Inflammatory macrophage treated with lipopolysaccharide for 1 hour (primary cell): Measurements from ENCODE around the gene AGK.
"Not testable (repeated sequence)": the region's sequence is repeated elsewhere in the genome, so short reads cannot be mapped to it uniquely, and the experiment has no call there.

Experiments used
- DNase-seq, 2 donors: peaks; one replicate each; pipeline ENCODE4 v3.0.0-alpha.2; 2020 to 2022

The AGK gene

GRCh38 chr7:141557360-141557759 lies 6.2 kb downstream of the AGK start:
- DNase-seq = peak in 1 of 2 donors; percentile 27

DNA sequence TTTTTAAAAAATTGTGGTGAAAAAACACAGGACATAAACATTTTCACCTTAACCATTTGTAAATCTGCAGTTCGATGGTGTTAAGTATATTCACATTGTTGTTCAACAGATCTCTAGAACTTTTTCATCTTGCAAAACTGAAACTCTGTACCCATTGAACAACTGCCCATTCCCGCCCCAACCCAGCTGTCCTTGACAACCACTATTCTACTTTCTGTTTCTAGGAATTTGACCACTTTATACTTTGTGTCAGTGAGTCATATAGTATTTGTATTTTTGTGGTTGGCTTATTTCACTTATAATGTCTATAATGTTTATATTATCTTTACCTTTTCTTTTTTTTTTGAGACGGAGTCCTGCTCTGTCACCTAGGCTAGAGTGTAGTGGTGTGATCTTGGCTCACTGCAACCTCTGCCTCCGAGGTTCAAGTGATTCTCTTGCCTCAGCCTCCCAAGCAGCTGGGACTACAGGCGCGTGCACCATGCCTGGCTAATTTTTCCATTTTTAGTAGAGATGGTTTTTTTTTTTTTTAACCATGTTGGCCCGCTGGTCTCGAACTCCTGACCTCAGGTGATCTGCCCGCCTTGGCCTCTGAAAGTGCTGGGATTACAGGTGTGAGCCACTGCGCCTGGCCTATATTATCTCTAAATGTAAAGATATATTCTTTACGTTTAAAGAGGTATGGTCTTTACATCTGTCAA lies 6.8 kb downstream of the AGK start:
- not testable (repeated sequence) for DNase-seq

DNA sequence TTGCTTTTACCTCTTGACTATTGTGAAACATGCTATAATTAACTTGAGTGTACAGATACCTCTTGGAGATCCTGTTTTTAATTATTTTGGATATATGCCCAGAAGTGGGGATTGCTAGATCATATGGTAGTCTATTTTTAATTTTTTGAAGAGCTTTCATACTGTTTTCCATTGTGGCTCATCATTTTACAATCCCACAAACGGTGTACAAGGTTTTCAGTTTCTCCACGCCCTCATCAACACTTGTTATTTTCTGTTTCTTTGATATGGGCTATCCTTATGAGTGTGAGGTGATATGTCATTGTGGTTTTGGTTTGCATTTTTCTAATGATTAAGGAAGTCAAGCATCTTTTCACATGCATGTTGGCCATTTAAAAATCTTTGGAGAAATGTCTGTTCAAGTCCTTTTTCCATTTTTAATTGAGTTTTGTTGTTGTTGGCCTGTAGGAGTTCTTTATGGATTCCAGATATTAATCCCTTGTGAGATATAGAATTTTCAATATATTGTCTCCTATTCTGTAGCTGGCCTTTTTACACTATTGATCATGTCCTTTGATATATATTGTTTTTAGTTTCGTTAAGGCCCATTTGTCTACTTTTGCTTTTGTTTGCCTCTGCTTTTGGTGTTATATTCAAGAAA lies 7.5 kb downstream of the AGK start:
- no peak for DNase-seq

DNA sequence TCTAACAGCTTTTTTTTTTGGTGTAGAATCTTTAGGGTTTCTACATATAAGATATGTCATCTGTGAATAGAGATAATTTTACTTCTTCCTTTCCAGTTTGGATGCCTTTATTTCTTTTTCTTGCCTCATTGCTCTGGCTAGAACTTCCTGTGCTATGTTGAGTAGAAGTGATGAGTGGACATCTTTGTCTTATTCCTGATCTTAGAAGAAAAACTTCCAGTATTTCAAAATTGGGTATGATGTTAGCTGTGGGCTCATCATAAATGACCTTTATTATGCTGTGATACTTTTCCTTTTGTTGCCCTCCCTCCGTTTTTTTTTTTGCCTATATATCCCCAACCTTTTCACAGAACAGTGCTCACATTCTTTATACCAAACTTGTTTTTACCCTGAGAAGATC lies 8.8 kb downstream of the AGK start:
- peak; percentile 56 to 57 for DNase-seq

GRCh38 chr7:141562036-141562435 lies 10.8 kb downstream of the AGK start:
- no peak for DNase-seq

- no peak for DNase-seq
Observed at GRCh38 chr7:141562543-141562942, 11.3 kb downstream of the AGK start.

GRCh38 chr7:141562972-141563371 lies 11.8 kb downstream of the AGK start:
- DNase-seq = no peak

- DNase-seq = peak; percentile 58 to 82
Observed at GRCh38 chr7:141563956-141564623, 12.9 kb downstream of the AGK start.

DNA sequence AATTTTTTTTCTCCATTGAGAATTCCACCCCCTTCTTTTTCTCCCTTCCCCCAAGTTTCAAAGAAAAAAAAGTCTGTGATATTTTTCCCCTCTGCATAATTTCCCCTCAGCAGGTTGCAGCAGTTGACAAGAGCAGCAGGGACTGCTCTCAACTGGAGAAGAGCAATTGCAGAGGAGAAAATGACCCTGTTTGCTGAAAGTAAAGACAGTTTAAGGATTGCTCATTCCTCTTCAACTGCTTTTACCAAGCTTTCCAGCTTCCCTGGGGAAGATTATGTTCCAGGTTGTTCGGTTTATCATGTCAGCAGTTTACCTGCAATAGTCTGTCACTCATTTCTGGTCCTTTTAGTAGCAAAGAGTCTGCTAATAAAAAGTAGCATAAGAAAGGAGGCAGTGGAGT lies 16.2 kb downstream of the AGK start:
- DNase-seq = no peak

DNA sequence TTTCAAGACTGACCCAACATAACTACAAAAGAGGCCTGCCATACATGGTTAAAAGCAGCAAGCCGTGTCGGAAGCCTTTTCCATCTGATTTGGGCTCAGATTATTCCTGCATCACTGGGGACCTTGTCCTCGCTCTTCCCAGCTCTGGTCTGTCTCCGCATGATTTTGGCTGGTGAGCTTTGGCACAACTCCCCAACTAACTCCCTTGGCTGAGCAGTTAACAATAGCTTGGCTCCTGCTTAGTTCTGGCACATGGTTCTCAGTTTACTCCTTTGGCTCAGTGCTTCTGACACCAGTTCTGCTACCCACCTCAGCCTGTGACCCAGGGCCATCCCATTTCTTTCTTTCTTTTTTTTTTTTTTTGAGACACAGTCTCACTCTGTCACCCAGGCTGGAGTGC lies 17.0 kb downstream of the AGK start:
- DNase-seq = no peak

- DNase-seq = no peak
Observed at GRCh38 chr7:141571059-141571458, 19.8 kb downstream of the AGK start.

DNA sequence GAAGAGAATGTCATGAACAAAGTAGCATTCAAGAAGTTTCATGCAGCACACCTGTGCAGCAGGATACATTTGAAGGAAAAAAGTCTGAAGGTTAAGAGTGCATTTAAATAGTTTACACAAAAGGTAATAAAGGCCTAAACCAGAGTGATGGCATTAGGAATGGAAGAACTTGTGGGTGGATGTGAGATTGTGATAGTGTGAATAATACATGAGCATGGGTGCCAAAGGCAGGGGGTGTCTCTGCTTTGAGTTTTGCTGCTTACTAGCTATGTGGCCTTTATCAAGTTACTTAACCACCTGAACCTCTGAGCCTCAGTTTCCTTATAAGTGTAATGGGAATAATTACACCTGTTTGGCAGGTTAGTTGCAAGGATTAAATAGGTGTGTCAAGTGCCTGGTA lies 21.0 kb downstream of the AGK start:
- DNase-seq = no peak

- DNase-seq = no peak
Observed at GRCh38 chr7:141573511-141573910, 22.3 kb downstream of the AGK start.

DNA sequence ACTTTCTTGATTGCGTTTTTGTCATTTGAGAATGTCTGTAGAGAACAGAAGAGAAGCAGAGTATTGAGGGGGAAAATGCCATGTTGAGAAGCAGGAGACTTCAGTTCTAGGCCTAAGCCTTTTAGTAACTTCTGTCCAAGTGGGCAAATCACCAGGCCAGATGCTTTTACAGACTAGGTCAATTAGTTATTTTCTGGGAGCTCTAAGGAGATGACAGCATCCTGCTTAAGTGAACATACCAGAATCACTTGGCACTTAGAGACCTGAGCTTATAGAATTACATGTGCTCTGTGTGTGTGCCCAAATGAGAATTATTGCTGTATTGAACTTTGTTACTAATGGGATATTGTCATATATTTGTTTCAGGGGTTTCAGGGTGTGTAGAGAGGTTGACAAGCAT lies 24.0 kb downstream of the AGK start:
- DNase-seq = no peak

DNA sequence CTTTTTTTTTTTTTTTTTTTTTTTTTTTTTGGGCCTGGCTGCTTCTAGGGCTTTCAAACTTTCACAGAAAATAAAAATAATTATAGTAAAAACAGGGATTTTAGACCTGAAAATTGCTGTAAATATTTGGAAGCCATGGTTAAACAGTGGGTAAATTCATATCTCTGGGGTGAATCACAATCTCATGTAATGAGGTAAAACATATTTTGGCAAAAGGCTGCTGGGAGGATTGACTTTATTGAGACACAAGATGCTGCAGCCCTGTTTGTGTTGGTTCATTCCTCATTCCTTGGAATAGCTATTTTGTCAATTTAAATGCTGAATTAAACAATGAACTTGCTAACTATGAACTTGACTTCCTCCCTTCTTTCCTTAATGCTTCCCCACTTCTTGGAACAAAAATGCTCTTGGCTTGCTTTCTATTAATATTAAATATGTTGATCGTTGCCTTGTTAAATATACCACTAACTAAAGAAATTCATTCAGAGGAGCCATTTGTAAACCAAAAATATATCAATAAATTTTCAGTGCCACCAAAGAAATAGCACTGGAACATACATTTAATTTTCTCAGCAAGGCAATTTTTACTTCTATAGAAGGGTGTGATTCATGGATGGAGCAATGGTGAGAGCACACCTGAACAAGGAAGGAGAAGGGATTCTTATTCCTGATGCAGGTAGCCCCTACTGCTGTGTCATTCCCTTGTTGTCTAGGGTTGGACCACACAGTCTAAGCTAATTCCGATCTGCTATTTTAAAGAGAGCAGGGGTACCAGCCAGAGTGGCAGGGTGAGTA lies 24.6 kb downstream of the AGK start:
- DNase-seq = no peak

DNA sequence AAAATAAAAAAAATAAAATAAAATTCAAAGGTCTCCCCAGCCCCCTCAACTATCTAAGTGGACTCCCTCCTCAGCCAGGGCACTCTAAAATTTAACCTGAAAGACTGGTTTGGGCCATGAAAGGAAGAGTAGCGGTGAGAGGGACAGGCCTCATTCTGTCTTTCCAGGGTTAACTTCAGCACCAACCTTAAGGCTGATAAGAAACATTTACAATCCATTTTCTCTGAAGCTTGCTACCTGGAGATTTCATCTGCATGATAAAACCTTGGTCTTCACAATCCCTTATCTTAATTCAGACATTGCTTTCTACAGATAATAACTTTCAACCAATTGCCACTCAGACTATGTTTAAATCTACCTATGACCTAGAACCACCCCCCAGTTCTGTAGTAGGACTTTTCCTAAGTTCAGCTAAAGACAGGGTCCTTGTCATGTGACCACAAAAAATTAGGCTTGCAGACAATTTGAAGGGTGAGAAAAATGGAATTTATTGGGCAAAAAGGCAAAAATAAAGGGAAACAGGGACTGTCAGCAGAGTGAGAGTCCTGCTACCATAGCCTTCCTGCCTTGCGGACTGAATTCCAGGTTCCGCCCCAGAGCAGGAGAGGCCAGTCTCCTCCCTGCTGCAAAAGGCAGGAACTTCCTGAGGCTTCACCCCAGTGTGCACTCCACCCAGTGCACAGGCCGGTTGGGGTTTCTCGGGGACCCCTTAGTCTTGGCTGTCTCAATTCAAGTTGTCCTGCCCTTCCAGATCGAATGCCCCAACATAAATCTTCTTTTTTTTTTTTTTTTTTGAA lies 26.0 kb downstream of the AGK start:
- DNase-seq = no peak

DNA sequence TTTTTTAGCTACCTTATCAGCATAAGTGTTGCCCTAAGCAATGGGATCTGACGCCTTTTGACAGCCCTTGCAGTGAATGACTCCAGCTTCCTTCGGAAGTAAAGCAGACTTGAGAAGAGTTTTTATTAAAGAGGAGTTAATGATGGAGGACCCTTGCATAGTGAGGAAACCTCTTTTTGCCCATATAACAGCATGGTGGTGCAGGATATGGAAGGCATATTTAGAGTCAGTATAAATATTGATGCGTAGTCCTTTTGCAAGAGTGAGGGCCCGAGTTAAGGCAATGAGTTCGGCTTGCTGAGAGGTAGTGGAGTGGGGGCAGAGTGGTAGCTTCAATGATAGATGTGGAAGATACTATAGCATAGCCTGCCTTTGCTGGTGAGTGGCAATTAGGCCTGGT lies 28.7 kb downstream of the AGK start:
- not testable (repeated sequence) for DNase-seq

- DNase-seq = not testable (repeated sequence)
Observed at GRCh38 chr7:141582063-141582462, 30.9 kb downstream of the AGK start.

- DNase-seq = no peak
Observed at GRCh38 chr7:141584935-141585334, 33.7 kb downstream of the AGK start.

- DNase-seq = peak; percentile 7 to 41
Observed at GRCh38 chr7:141585592-141586510, 34.6 kb downstream of the AGK start.

- no peak for DNase-seq
Observed at GRCh38 chr7:141586878-141587277, 35.7 kb downstream of the AGK start.
